Suppressor macrophage treated with lipopolysaccharide for 1 hour (primary cell): Measurements from ENCODE around the gene PLPPR3.

ENCODE experiments used
- DNase-seq, 3 donors: peaks; one replicate each; pipeline ENCODE4 v3.0.0-alpha.2; 2020 to 2022

Gene PLPPR3

DNA sequence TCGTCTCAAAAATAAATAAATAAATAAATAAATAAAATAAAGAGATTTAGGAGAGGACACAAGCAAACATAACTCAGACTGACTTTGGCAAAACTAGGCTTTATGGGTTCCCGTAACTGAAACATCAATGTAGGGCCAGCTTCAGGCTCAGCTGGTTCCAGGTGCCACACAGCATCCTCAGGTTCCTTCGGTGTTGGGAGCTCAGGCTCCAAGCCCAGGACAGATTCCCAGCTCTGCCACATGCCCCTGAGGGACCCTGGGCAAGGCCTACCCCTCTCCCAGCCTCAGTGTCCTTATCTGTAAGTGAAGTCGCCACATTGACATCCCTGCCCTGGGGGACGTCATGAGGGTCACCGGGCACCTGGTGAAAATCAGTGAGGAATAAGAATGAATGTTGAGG lies 52.1 kb downstream of the PLPPR3 start:
- DNase-seq: no peak

GRCh38 chr19:768424-768823 lies 53.3 kb downstream of the PLPPR3 start:
- DNase-seq: no peak

DNA sequence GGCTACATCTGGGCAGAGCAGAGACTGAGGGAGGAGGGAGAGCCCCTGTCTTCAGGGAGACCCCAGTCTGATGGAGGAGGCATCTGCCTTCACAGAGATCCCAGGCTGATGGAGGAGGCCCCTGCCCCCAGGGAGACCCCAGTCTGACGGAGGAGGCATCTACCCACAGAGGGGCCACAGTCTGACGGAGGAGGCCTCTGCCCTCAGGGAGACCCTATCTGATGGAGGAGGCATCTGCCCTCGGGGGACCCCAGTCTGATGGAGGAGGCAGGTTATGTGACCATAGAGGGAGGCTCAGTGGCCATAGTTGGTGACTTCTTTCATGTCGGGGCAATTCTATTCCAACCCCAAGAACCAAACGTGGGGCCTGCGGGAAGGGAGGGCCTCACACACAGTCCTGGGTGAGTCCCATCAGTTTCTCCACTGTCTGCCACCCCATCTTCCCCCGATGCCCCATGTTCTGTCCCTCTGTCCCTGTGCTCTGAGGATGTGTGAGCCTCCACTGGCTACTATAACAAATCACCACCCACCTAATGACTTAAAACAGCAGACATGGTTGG lies 56.5 kb downstream of the PLPPR3 start:
- DNase-seq: no peak

GRCh38 chr19:764301-764700 lies 57.5 kb downstream of the PLPPR3 start:
- no peak for DNase-seq

DNA sequence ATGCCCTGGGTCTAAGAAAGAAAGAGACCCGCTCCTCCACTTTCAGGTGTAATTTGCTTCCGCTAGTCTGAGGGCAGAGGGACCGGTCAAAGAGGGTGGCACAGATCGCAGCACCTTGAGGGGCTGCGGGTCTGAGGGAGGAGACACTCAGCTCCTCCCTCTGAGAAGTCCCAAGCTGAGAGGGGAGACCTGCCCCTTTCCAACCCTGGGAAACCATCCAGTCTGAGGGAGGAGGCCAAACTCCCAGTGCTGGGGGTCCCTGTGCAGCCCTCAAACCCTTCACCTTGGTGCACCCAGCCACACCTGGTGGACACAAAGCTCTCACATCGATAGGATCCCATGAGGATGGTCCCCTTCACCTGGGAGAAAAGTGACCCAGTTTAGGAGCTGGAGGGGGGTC lies 57.9 kb downstream of the PLPPR3 start:
- no peak for DNase-seq

- DNase-seq: no peak
These were observed 58.6 kb downstream of the PLPPR3 start for GRCh38 chr19:763181-763580.
